T-cell (primary cell): ENCODE results near the gene MMP20. TPM values are rescaled to one million over a fixed set of nuclear protein-coding genes. Genes with fewer than 3 reads are reported as not detected.

Source experiments
- ATAC-seq, 4 experiments: fragments of 200-7000 bp in 3 of 4; fragments of 150-1000 bp in 1 of 4; cut with Tn5 transposase; replicated peaks in 1 of 4; 1 replicate in 3 of 4; 2 replicates in 1 of 4; pipeline ENCODE4 v1.10.0; 2021; ENCODE audit warnings: moderate library complexity in 3 of 4, mild to moderate bottlenecking in 2 of 4, moderate number of reproducible peaks in 1 of 4
- CTCF ChIA-PET, 2 donors: fragments of 300-600 bp; sonication (Branson Sonifier 250); formaldehyde crosslinking; loops; one replicate each; lab custom pipeline; 2022; ENCODE audit warnings: antibody characterized with exemption in 2 of 2; lab: Charles Lee
- POLR2A ChIA-PET, 2 donors: fragments of 300-600 bp; sonication (Branson Sonifier 250); formaldehyde crosslinking; loops; one replicate each; lab custom pipeline; 2022; ENCODE audit warnings: antibody characterized with exemption in 2 of 2; lab: Charles Lee
- DNase-seq, 35 experiments: peaks; one replicate each; pipeline versions ENCODE4 v3.0.0 to v3.0.0-alpha.2; 2013 to 2023
- H3K27ac ChIP-seq: one replicate; pipeline ENCODE4 v1.5.1; 2013; ENCODE audit warnings: low read length
- H3K27me3 ChIP-seq, 2 experiments: replicated peaks in 1 of 2; 1 replicate in 1 of 2; 2 replicates in 1 of 2; pipeline versions ENCODE4 v1.6.1 to v1.7.0; 2013; ENCODE audit warnings: low read length in 1 of 2, mixed read lengths in 1 of 2; ENCODE audit not compliant: control insufficient read depth in 2 of 2, insufficient read depth in 2 of 2; ENCODE audit errors: extremely low read depth in 1 of 2
- H3K36me3 ChIP-seq, 2 donors: 1 replicate in 1 of 2; 2 replicates in 1 of 2; pipeline versions ENCODE4 v1.6.1 to v1.7.0; 2013; ENCODE audit warnings: low read length in 1 of 2; ENCODE audit not compliant: control insufficient read depth in 2 of 2, insufficient read depth in 1 of 2; ENCODE audit errors: extremely low read depth in 1 of 2
- H3K4me1 ChIP-seq, 2 experiments: 1 replicate in 1 of 2; 2 replicates in 1 of 2; pipeline versions ENCODE4 v1.6.1 to v1.7.0; 2013; ENCODE audit warnings: low read length in 2 of 2, mixed read lengths in 1 of 2; ENCODE audit not compliant: insufficient read depth in 2 of 2, control insufficient read depth in 1 of 2; ENCODE audit errors: extremely low read depth in 1 of 2
- H3K4me3 ChIP-seq, 2 donors: 1 replicate in 1 of 2; 2 replicates in 1 of 2; pipeline versions ENCODE4 v1.5.1 to v1.7.0; 2013; ENCODE audit warnings: mild to moderate bottlenecking in 2 of 2, low read length in 1 of 2, moderate library complexity in 1 of 2; ENCODE audit not compliant: control insufficient read depth in 1 of 2; ENCODE audit errors: extremely low read depth in 1 of 2
- H3K9me3 ChIP-seq: 2 replicates; pipeline ENCODE4 v1.7.0; 2013
- H3K27ac Mint-ChIP-seq, 2 donors: one replicate each; pipeline ENCODE4 v1.8.0; 2020 to 2021; ENCODE audit warnings: mild to moderate bottlenecking in 2 of 2, mixed read lengths in 2 of 2
- H3K27me3 Mint-ChIP-seq, 2 donors: one replicate each; pipeline ENCODE4 v1.8.0; 2021 to 2022; ENCODE audit warnings: mixed read lengths in 2 of 2
- H3K36me3 Mint-ChIP-seq: one replicate; pipeline ENCODE4 v1.8.0; 2021; ENCODE audit warnings: mixed read lengths
- H3K4me1 Mint-ChIP-seq, 3 donors: one replicate each; pipeline ENCODE4 v1.8.0; 2020 to 2022; ENCODE audit warnings: mixed read lengths in 3 of 3, mild to moderate bottlenecking in 1 of 3
- H3K4me3 Mint-ChIP-seq, 3 donors: one replicate each; pipeline ENCODE4 v1.8.0; 2020 to 2022; ENCODE audit warnings: mild to moderate bottlenecking in 3 of 3, mixed read lengths in 3 of 3, moderate library complexity in 3 of 3
- H3K9me3 Mint-ChIP-seq, 3 donors: one replicate each; pipeline ENCODE4 v1.8.0; 2020 to 2022; ENCODE audit warnings: mixed read lengths in 3 of 3
- WGBS: methylation state at CpG from one replicate; pipeline ENCODE4 v1.1.5; 2013; ENCODE audit warnings: missing lambda C conversion rate; ENCODE audit not compliant: insufficient coverage; 5-methylcytosine and 5-hydroxymethylcytosine counted together
- total RNA-seq, 35 experiments: library from RNA in 6 of 35; stranded (reverse) in 6 of 35; fragments of 120-200 nt in 1 of 35; gene quantifications; one replicate each; pipeline versions ENCODE4 v1.2.1 to v1.2.4 and lab custom pipeline; 2013 to 2026

The MMP20 gene
- total RNA-seq, 5 donors from 2014 or later (not counting 1 experiment from before 2014, with no cell fraction given): not detected

GRCh38 chr11:102656528-102656927, 31.4 kb upstream of the MMP20 start:
- H3K27me3 Mint-ChIP-seq: peaks cover 28% of the 10 kb centered on the region in 2 donors
- CTCF ChIA-PET: interaction anchor here in 1 of 2 donors (0.8 kb wide), 1 partner anchor 10 kb away, joined by 3 read pairs; no protein-coding TSS in a partner anchor

DNA sequence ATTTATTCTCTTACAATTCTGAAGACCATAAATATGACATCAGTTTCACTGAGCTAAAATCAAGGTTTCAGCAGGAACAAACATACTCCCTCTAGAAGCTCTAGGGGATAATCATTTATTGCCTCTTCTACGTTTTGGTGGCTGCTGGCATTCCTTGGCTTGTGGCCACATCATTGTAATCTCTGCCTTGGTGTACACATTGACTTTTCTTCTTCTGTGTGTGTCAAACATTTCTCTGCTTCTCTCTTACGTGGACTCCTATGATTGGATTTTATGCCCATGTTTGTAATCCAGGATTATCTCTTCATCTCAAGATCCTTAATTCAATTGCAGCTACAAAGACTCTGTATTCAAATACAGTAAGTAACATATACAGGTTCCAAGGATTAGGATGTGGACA, 30.4 kb upstream of the MMP20 start:
- no peaks in the 10 kb centered on the region for H3K9me3 ChIP-seq
- Mint-ChIP-seq H3K27me3 (peaks cover 30 to 32% of the 10 kb centered on the region in 2 donors), H3K4me3 (no peak overlapping the region), H3K36me3 (no peaks in the 10 kb centered on the region), H3K27ac (no peak overlapping the region), H3K9me3 (peaks cover 0 to 4% (median 2%) of the 10 kb centered on the region in 3 donors), H3K4me1 (no peaks in the 10 kb centered on the region)
- H3K27ac ChIP-seq: no peak overlapping the region
- H3K27me3 ChIP-seq: no peaks in the 10 kb centered on the region
- CTCF ChIA-PET: interaction anchor here (0.6 to 2.8 kb wide), 2 partner anchors 11 to 12 kb away, joined by 3 to 9 read pairs; no protein-coding TSS in a partner anchor
- DNase-seq (no peak), ATAC-seq (no peak)
- H3K4me3 ChIP-seq: no peak overlapping the region
- 63% methylated on average over 1 of the region's 2 CpGs for WGBS
- H3K36me3 ChIP-seq: no peaks in the 10 kb centered on the region
- H3K4me1 ChIP-seq: no peaks in the 10 kb centered on the region
- POLR2A ChIA-PET: no interaction called here

More at GRCh38 chr11:102656528-102656927, 31.4 kb upstream of the MMP20 start:
- no peak for DNase-seq
- H3K4me1 Mint-ChIP-seq: no peaks in the 10 kb centered on the region
- peaks cover 0 to 3% of the 10 kb centered on the region in 2 experiments for H3K27me3 ChIP-seq
- no peaks in the 10 kb centered on the region for H3K36me3 ChIP-seq
- WGBS: no CpG with 5 or more reads among the region's 1 CpG
- H3K9me3 ChIP-seq: no peaks in the 10 kb centered on the region
- H3K4me3 Mint-ChIP-seq: no peak overlapping the region
- POLR2A ChIA-PET: no interaction called here
- H3K4me1 ChIP-seq: no peaks in the 10 kb centered on the region
- H3K27ac ChIP-seq: no peak overlapping the region
- no peak overlapping the region for H3K4me3 ChIP-seq
- H3K9me3 Mint-ChIP-seq: peaks cover 0 to 4% (median 2%) of the 10 kb centered on the region in 3 donors
- ATAC-seq: no peak
- H3K27ac Mint-ChIP-seq: no peak overlapping the region
- no peaks in the 10 kb centered on the region for H3K36me3 Mint-ChIP-seq

GRCh38 chr11:102654761-102655160, 29.6 kb upstream of the MMP20 start:
- H3K4me3 Mint-ChIP-seq: no peak overlapping the region
- H3K27me3 Mint-ChIP-seq: peaks cover 36 to 38% of the 10 kb centered on the region in 2 donors
- ChIA-PET POLR2A (no interaction called here), CTCF (interaction anchor here (0.6 to 2.8 kb wide), 2 partner anchors 11 kb away, joined by 3 to 9 read pairs; no protein-coding TSS in a partner anchor)
- H3K36me3 ChIP-seq: no peaks in the 10 kb centered on the region
- no peaks in the 10 kb centered on the region for H3K9me3 ChIP-seq
- H3K27me3 ChIP-seq: no peaks in the 10 kb centered on the region
- H3K36me3 Mint-ChIP-seq: no peaks in the 10 kb centered on the region
- H3K4me3 ChIP-seq: no peak overlapping the region
- peaks cover 0 to 4% (median 2%) of the 10 kb centered on the region in 3 donors for H3K9me3 Mint-ChIP-seq
- H3K4me1 Mint-ChIP-seq: no peaks in the 10 kb centered on the region
- ATAC-seq (no peak), DNase-seq (no peak)
- H3K27ac ChIP-seq: no peak overlapping the region
- H3K27ac Mint-ChIP-seq: no peak overlapping the region
- H3K4me1 ChIP-seq: no peaks in the 10 kb centered on the region
- 83% methylated on average over 1 of the region's 1 CpG for WGBS

- no peaks in the 10 kb centered on the region for H3K4me1 ChIP-seq
- no peaks in the 10 kb centered on the region for H3K4me1 Mint-ChIP-seq
- H3K9me3 Mint-ChIP-seq: peaks cover 0 to 4% (median 2%) of the 10 kb centered on the region in 3 donors
- no peak overlapping the region for H3K4me3 Mint-ChIP-seq
- ATAC-seq (no peak), DNase-seq (no peak)
- H3K27ac Mint-ChIP-seq: no peak overlapping the region
- ChIA-PET CTCF (interaction anchor here in 1 of 2 donors (2.8 kb wide), 1 partner anchor 12 kb away, joined by 9 read pairs; no protein-coding TSS in a partner anchor), POLR2A (no interaction called here)
- no peaks in the 10 kb centered on the region for H3K36me3 Mint-ChIP-seq
- H3K27me3 ChIP-seq: no peaks in the 10 kb centered on the region
- no peak overlapping the region for H3K4me3 ChIP-seq
- WGBS: 88% methylated on average over 12 of the region's 16 CpGs
- no peak overlapping the region for H3K27ac ChIP-seq
- no peaks in the 10 kb centered on the region for H3K36me3 ChIP-seq
- no peaks in the 10 kb centered on the region for H3K9me3 ChIP-seq
- H3K27me3 Mint-ChIP-seq: peaks cover 33 to 34% of the 10 kb centered on the region in 2 donors
Observed at GRCh38 chr11:102653744-102654291, 28.7 kb upstream of the MMP20 start.

DNA sequence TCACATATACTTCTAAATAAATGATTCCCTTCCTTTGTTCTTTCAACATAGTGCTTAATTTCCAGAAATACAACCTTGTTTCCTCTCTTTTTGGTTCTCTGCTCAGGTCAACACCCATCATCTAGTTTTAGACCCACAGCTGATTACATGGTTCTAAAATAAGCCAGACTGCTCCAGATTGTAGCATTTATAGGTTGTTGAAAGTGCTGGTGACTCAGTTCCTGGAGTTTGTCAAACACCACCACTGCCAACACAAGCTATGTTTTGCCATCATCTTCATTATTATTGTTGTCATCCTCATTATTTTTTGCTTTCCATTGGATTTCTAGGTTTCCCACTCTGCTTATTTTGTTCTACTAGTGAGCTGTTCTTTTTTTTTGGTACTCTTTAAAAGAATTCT, 22.3 kb upstream of the MMP20 start:
- H3K36me3 Mint-ChIP-seq: no peaks in the 10 kb centered on the region
- H3K27ac ChIP-seq: no peak overlapping the region
- no peaks in the 10 kb centered on the region for H3K27me3 ChIP-seq
- POLR2A ChIA-PET: no interaction called here
- H3K4me1 ChIP-seq: no peaks in the 10 kb centered on the region
- H3K4me3 ChIP-seq: no peak overlapping the region
- no peak for DNase-seq
- no peaks in the 10 kb centered on the region for H3K9me3 Mint-ChIP-seq
- peaks cover 22 to 23% of the 10 kb centered on the region in 2 donors for H3K27me3 Mint-ChIP-seq
- H3K4me1 Mint-ChIP-seq: no peaks in the 10 kb centered on the region
- CTCF ChIA-PET: no interaction called here
- no peak overlapping the region for H3K4me3 Mint-ChIP-seq
- ATAC-seq: no peak
- H3K9me3 ChIP-seq: no peaks in the 10 kb centered on the region
- no peaks in the 10 kb centered on the region for H3K36me3 ChIP-seq
- no peak overlapping the region for H3K27ac Mint-ChIP-seq

DNA sequence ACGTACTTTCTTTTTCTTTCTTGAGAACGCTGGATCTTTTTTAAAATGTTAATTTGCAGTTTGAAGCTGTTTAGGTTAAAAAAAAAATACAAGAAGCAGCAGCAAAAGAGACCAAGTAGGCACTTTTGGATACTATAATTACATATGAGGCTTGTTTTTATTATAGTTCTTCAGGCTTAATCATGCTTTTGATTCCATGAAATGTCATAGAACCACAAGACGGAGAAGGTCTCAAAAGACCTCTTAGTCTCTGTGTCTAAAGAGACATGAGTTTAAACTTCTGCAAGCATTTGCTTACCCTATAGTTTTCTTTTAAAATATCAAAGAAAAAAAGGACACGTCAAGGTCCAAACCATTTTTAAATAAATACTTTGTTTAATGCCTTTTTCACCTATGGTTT, 18.8 kb upstream of the MMP20 start:
- CTCF ChIA-PET: interaction anchor here in 1 of 2 donors (0.7 kb wide), 1 partner anchor 11 kb away, joined by 3 read pairs; no protein-coding TSS in a partner anchor
- no peaks in the 10 kb centered on the region for H3K4me1 Mint-ChIP-seq

More for the DNA sequence above, 18.8 kb upstream of the MMP20 start:
- ATAC-seq (no peak), DNase-seq (no peak)
- no peak overlapping the region for H3K4me3 ChIP-seq
- H3K9me3 Mint-ChIP-seq: no peaks in the 10 kb centered on the region
- WGBS: no CpG with 5 or more reads among the region's 4 CpGs
- no peak overlapping the region for H3K27ac Mint-ChIP-seq
- H3K4me1 ChIP-seq: no peaks in the 10 kb centered on the region
- H3K27me3 ChIP-seq: peaks cover 0 to 3% of the 10 kb centered on the region in 2 experiments
- H3K4me3 Mint-ChIP-seq: no peak overlapping the region
- H3K9me3 ChIP-seq: no peaks in the 10 kb centered on the region
- no peaks in the 10 kb centered on the region for H3K36me3 ChIP-seq
- peaks cover 4% of the 10 kb centered on the region in 2 donors for H3K27me3 Mint-ChIP-seq
- H3K36me3 Mint-ChIP-seq: no peaks in the 10 kb centered on the region
- POLR2A ChIA-PET: no interaction called here
- no peak overlapping the region for H3K27ac ChIP-seq
